Sigmoid colon (tissue), 4 donors: ENCODE results near the gene PLD1.

ENCODE experiments used
- EP300 ChIP-seq, 4 donors: sonication (generic); formaldehyde crosslinking; IDR thresholded peaks; one replicate each; pipeline ENCODE4 v1.6.1; 2017; ENCODE audit warnings: antibody characterized with exemption in 4 of 4
- POLR2A ChIP-seq, 2 donors: fragments of 450-650 bp; IDR thresholded peaks; one replicate each; pipeline ENCODE4 v1.6.1; 2016; ENCODE audit warnings: antibody characterized with exemption in 2 of 2, mild to moderate bottlenecking in 2 of 2, moderate library complexity in 2 of 2
- POLR2AphosphoS5 ChIP-seq, 4 donors: sonication (generic); formaldehyde crosslinking; IDR thresholded peaks; one replicate each; pipeline ENCODE4 v1.6.1; 2017; ENCODE audit warnings: antibody characterized with exemption in 4 of 4
- TF ChIP-seq, protein P1 (sequence below), 4 experiments: fragments of 450-650 bp in 3 of 4; fragments of 200-600 bp in 1 of 4; IDR thresholded peaks; one replicate each; pipeline ENCODE4 v1.5.1; 2016 to 2019; ENCODE audit warnings: antibody characterized with exemption in 4 of 4, mild to moderate bottlenecking in 3 of 4, moderate library complexity in 2 of 4

DNA sequence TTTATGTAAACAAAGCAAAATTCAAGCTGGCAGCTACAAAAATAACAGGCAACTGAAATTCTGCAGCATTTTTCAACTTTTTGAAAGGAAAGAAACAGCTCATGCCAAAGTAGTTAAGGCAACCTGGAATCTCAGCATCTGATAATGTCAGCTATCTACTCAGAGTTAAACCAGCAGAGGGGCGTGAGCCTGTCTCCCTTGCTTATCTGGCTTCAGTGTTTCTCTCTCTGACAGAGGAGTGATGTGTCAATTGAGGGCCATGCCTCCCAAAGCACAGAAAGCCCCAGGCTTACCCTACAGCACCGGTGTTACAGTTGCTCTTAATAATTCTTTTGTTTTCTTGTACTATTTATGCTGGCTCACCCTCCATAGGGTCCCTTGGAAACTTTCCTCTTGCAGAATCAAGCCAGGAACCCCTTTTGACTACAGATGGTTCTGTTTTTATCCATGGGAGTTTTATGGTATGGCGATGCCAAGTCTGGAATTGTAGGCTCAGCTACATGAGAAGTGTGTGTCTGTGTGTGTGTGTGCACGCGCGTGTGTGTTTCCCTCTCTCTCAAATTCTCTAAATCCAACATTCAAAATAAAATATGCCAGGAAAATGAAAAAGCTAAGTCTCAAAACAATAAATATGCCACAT lies 40.2 kb upstream of the PLD1 start:
- TF ChIP-seq, protein P1, sequence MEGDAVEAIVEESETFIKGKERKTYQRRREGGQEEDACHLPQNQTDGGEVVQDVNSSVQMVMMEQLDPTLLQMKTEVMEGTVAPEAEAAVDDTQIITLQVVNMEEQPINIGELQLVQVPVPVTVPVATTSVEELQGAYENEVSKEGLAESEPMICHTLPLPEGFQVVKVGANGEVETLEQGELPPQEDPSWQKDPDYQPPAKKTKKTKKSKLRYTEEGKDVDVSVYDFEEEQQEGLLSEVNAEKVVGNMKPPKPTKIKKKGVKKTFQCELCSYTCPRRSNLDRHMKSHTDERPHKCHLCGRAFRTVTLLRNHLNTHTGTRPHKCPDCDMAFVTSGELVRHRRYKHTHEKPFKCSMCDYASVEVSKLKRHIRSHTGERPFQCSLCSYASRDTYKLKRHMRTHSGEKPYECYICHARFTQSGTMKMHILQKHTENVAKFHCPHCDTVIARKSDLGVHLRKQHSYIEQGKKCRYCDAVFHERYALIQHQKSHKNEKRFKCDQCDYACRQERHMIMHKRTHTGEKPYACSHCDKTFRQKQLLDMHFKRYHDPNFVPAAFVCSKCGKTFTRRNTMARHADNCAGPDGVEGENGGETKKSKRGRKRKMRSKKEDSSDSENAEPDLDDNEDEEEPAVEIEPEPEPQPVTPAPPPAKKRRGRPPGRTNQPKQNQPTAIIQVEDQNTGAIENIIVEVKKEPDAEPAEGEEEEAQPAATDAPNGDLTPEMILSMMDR (IDR thresholded peaks at IDR 0.05), result no peak
- TF ChIP-seq POLR2AphosphoS5 (IDR thresholded peaks at IDR 0.05) (no peak), EP300 (IDR thresholded peaks at IDR 0.05) (no peak), POLR2A (IDR thresholded peaks at IDR 0.05) (no peak)
